Measurements from ENCODE around the gene MYOM3.

The MYOM3 gene

DNA sequence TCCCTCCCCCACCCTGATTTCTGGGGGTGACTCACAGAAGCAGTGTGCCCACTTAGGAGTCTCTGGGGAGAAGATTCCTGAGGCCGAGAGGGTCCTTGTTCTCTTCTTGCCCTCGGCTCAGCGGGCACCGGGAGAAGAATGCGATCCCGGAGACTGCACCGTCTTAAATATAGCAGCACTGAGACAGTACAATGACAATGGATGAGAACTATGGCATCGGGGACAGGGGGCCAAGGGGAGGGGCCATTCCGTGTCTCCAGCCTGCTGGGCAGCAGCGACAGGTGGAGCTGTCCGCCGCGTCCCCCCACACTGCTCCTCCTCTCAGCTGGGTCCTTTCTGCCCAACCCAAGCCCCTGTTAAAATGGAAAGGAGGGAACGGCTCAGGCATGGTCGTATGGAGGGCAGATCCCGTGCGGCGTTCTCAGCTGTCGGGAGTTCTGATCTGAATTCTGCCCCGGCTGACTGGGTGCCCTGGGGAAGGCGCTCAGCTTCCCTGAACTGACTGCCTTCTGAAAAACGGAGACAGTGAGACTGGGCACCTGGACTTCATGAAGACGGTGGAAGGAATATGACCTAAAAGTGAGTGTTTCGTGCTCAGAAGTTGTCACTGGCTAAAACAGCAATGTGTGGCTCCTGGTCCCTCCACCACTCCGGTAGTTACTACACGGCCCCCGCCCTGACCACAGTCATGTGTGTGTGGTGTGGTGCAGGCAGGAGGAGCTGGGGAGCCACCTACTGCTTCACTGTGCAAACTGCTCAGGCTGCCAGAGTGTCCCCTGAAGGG lies at the start of gene MYOM3:
TSS of gene MYOM3 (minus strand) at position 140 of the 784 bp plus-strand sequence. CDS start 3,499 bp downstream, outside the sequence.
- DNase-seq = peak; percentile 76

DNA sequence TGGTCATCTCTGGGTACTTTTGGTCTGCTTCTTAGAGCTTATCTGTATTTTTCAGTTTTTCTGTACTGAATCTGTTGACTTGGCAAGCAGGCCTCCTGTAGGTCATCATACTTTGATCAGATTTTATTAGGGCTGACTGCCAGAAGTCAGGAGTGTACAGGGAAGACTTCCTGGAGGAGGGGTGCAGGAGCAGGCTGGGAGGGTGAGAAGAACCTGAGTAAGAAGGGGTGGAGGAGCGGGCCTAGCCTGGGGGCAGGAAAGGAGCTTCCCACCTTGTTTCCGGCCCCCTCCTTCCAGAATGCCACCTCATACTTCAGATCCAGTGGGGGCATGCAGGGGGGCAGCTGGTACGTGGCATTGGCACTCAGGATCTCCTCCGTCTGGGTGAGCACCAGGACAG lies 49.3 kb upstream of the MYOM3 start:
- no peak for DNase-seq

DNA sequence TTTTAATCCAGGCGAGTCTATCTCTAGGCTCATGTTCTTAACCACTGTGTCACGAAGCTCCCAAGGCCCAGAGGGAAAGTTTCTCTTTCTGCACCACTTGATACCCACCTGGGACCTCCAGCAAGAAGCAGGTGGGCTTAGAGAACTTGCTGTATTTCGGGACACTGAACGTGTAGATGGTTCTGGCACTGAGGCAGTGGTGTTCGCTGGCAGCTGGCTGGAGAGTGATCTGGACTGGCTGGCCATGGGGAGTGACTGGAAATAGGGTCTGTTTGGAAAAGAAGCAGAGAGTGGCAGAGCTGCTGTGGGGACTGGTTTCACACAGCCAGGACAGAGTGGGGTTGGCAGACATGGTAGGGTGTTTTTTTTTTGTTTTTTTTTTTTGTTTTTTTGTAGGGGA lies 47.4 kb upstream of the MYOM3 start:
- no peak for DNase-seq

DNA sequence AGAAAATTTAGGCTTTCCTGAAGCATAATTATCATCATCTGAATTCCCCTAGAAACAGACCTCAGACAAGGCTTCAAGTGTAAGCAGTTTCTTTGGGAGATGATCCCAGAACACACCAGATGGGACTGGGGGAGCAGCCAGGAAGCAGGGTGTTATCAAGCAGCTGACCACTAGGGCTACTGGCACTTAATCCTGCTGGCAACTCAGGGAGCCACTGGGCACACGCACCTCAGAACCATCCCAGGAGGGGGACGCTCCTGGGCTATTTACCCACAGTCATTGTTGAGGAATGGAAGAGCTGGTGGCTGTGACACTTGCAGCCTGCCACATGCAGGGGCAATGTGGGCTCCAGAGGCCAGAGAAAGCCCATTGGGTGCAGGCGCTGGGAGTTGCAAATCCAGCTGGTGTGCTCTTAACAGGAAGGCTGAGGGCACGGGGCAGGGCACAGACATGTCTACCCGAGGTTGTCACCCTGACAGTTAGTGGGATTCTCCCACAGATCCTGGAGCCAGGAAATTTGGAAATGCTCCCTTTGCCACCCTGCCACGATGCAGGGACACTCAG lies 46.1 kb upstream of the MYOM3 start:
- no peak for DNase-seq

DNA sequence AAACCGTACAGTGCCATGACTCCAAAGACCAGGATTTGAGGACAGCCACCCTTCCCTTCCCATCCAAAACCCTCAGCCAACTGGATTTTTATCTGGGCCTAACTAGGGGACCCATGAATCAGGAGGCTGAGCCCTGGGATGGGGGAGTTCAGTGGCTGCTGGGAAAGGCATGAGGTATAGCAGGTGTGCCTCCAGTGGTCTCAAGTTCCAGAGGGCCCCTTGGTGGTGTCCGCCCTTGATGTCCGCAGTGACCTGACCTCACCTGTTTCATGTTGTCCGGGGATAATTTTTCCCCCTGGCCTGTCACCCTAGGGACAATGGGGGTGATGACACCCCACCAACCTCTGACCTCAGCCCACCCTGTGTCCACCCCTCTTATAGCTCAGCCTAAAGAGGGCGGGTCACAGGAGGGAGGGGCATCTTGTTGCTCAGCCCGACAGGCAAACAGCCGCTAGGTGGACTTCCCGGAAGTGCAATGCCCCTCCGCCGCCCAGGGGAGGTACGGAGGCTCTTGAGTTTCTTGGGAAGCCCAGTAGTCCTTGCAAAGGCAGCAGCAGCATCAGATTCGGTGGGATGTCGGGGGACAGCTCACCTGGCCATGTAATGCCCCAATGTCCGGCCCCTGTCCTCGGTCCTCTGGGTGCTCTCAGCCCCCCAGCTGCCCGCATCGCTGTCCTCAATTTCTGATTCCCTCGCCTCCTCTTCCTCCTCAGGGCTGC lies 44.8 kb upstream of the MYOM3 start:
- no peak for DNase-seq

DNA sequence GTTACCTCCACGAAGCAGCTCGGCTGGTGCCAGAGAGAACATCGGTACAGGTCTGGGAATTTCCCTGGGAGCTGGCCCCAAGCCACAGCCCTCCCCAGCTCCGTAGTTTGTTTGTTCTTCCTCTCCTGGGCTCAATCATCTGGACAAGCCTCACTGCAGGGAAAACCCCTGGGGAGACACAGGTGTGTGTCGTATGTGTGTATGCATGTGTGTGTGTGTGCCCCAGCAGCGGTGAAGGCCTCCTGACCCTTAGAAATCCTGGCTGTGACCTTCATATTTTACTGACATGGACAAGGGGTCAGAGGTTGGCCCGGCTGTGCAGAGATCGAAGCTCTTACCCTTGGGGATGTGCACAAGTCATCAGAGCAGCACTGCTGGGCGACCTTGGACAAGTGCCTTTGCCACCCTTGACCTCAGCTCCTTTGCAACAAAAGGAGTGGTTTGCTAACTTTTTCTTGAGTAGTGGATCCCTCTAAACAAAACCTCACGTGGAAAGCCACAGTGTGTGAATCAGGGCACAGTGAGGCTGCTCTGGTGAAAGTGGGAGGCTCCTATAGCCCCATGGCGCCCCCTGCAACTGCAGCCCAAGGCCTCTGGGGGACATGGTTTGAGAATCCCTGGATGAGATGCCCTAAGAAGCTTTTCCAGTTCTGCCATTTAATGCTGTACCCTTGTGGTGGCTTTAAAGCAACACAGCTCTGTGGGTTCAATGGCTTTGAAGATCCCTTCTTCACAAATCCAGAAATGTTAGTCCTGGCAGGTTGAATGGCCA lies 43.3 kb upstream of the MYOM3 start:
- DNase-seq = peak; percentile 89

DNA sequence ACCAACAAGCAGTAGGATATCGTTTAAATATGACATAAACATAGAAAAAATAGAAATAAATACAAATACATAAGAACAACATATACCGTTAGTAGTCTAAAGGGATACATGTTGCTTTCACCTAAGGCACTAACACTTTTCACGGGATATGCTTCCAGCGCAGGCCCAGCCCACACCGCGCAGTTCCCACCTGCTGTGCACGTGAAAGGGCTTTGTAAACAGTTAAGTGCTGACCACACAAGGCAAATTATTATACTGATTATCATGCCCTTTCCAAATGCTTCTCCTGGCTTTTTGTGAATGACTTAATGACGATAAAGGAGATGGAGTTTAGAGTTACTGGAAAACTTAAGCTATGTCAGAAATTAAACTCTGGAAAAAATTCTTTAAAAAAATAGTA lies 42.3 kb upstream of the MYOM3 start:
- peak; percentile 66 for DNase-seq

DNA sequence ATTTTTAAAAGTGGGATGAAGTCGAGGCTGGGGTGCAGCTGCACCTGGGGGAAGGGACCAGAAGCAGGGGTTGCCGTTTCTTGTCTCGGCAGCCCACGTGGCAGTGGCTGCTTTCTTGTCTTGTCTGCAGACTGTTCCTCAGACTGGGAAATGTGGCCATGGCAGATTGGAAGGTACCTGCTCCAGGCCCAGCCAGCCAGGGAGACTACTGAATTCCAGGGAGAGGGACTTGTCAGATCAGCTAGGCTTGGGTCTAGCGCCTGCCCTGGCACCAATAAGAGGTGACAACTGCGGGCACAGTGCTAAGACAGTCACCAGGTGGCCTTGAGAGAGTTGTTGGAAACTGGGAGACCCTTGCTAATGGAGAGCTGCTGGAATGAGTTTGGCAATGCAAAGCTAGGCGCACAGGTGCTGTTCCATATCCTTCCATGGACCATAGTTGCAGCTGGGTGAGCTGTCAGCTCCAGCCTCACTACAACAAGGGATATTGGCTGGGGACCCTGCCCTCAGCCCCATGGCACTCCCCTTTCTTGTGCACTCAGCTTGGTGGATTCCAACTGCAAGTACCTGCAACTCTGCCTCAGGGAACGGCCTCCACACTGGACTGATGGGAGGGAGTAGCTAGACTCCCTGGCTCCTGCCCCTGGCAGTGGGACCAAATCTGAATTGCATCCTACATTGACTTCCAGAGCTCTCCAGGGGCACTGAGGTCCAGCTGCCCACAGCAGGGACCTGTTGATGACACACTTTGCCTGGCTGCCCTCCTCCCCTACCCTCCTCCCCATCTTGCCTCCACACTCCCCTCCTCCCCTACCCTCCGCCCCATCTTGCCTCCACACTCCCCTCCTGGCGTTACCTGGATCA lies 40.9 kb upstream of the MYOM3 start:
- peak; percentile 24 for DNase-seq

DNA sequence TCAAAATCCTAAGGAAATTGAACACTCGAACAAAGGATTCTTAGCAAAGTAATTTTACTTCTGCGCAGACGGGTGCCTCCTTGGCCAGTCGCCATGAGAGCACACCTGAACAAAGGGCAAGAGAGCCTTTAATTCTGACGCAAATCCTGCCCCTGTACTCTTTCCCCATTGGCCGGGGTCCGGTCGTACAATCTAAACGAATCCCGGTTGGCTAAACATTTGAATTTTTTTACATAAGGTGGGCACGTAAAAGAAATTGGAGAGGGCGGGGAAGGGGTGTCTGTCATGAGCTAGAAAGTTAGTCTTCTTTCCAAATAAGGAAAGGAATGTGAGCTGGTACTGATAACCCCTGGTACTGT lies 39.2 kb upstream of the MYOM3 start:
- DNase-seq = peak; percentile 99

DNA sequence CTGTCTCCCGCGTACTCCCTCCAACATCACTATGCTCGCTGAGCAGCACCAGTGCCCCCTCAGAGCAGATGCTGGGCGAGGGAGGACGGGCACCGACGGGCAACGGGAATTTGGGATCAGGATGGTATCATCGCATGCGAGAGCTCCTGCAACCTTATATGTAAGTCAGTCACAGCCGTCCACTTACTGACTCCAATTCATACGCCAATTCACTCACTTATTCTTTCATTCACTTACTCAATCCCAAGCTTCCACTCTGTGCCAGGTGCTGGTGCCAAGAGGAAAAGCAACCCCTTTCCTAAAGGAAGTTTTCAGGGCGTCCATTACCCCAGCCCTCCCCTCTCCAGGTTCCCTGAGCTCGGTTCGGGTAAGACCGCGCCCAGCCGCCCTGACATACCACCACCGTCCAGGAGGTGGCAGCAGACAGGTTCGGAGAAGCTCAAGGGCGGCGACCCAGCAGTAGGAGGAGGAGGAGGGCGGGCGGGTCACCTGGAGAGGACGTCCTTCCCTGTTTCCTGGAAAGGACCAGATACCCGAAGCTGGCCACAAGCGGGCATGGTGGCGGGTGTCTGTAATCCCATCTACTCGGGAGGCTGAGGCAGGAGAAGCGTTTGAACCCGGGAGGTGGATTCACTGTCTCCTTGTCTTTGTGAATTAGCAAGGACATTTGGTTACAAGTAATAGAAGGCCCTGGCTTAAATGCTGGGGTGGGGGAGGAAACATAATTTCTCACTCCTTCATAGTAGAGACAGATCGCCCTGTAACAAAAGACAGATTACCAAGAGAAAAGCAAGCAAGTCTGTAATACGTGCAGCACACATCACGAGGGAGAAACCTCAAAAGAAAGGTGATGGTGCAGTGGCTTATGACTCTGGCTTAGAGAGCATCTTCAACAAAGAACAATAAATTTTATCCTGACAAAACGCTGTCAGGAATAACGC lies 38.6 kb upstream of the MYOM3 start:
- DNase-seq = peak; percentile 94

DNA sequence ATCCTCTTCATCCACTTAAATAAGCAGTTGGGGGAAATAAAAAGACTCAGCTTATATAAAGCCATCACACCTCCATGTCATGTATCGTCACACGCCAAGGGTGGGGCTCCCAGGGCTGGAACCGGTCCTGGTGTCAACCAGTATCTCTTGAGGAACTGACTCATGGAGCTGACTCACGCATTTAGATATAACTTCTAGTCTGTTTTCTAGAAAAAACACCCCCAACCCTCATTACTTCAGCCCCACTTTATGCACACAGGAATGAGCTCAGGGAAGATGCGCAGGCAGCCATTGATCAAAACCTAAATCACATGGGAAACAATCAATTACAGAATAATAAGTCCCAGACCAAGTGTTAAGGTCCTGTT lies 37.9 kb upstream of the MYOM3 start:
- no peak for DNase-seq

DNA sequence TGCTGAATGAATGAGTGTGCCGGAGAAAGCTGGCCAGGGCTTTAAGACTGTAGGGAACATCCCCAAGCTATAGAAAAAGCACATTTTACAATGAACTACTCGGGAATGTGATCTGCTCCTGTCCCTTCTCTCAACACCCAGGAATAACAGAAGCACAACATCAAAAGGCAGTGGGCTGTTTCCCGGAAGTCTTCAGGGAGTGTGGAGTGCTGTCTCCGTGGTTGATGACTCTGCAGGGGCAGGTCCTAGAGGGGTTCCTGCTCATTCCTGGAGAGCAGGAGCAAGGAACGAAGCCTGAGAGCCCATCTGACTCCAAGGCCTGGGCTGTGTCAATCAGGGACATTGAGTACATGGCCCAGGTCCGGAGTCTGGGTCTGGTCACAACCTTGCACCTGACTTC lies 35.9 kb upstream of the MYOM3 start:
- no peak for DNase-seq

DNA sequence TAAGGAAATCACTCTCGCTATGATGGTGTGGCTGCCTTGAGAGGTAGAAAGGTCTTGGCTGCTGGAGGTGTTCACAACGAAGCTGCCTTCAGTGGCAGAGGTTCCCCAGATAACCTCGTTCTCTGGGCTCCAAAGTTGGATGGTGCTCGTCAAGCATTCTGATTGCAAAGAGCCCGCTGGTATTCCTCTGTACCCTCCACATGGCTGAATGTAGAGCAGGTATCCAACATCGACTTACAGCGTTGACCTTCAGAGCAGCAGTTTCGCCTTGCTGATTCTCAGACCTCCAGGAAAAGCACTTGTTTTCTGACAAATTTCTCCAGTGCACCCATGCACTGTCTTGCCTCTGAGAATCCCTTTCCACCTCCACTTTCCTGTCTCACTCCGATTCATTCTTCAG lies 35.3 kb upstream of the MYOM3 start:
- DNase-seq = no peak

DNA sequence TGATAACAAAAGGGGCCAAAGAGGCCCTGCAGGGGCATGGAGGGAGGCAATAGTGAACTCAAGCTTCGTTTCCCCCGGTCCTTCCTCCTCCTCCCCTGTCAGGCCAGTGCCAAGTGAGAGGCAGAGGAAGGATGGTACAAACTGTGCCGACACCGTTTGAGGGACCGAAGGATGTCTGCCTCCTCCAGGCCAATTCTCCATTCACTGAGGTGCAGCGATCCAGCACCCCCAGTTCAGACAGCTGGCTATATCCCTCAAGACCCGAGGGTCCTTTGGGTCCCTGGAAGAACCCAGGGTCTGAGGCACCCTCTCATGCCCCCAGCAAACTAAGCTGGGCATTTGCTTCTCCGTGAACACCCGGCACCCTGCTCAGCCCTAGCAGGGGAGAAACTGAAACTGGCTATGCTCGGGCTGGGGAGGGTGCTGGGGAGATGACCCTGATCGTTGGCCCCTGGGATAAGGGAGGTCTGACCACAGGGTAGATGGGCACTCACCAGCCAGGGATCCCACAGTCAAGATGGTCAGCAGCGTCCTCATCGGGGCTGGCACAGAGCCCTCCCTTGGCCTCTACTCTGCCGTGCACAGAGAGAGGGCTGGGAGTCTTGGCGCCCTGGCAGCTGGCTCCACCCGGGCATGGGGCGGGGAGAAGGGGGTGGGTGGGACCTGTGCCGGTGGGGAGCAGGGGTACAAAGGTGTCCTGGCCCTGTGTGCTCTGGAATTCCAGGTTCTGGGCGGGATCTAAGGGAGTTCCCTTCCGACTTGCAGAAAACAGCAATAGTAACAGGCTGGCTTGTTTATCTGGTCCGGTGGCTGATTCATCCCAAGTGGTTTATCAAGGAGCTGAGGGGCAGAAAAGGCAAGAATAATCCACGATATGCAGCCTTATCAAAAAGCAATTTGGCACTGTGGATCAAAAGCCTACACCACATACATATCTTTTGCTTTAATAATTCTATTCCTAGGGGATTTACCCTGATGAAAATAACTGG lies 30.9 kb upstream of the MYOM3 start, which contains the start of gene IL22RA1:
TSS of gene IL22RA1 (minus strand) at position 595 of the 989 bp plus-strand sequence. CDS start at position 537, 58 bp downstream.
- peak; percentile 45 for DNase-seq

DNA sequence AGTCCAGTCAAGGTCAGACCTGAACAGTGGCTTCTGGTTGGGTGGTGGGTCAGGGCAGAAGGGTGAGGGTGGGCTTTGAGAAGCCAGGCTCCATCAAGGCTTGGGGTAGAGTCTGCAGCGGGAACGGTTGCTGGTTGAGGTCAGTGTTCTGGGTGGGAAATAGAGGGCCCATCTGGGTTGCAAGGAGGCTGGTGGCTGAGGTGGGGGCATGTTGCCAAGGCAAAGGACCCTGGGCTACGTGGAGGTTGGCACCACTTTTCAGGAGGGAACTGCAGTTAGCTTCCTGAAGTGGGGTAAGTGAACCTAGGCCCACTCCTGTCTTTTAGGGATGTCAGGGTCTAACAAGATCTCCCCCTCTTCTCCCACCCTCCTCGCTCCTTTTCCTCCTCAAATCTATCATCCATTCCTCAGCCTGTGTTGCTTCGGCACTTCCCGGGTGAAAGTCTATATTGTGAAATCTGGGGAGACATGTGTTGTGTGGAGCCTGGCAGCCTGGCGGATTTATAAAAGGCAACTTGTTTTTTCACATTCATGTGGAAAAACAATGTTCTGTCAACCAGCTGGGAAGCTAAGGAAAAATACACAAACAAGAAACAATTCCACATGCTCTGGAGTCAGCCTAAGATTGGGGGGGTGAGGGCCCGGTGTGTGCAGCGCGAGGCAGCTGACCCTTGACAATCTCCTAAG lies 29.5 kb upstream of the MYOM3 start:
- no peak for DNase-seq

DNA sequence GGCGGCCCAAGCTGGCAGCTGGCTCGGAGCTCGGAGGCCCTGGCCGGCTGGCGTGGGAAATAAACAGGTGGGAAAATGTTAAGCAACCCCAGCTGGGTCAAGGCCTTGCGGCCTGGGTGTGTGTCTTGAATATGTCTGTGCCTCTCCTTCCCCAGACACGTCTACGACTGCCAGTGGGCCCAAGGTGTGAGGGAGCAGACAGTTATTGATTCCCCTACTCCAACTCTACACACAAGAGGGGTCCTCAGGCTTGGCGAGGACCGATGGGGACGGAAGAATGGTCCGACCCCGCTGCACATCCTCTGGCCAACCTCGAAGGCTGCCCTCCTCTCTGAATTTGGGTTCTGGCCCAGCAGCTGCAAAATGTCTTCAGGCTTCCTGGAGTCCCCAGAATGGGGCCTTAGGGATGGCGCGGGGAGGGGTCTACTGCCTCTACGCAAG lies 28.8 kb upstream of the MYOM3 start:
- DNase-seq = no peak

DNA sequence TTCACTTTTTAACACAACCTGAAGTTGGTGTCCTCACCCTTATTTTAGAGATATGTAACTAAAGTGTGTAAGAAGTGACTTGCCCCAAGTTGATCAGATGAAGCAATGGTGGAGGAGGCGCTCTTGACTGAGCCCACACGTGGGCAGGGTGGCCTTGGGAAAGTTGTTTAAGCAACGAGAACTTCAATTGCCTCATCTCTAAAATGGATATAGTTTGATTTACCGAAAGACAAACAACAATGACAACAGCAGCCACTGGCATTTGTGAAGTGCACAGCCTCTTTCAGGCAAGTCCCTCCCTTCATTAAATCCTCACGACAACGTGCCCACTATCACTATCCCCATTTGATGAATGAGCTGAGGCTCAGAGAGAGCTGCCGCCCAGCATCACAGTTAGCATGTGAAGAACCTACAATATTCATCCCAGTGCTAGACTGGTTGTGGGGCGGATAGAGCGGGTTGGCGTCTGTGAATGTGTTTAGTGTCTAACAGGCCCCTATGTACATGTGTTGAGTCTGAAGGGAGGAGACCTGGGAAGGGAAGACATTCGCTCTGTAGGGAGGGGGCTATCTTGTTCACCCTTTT lies 28.0 kb upstream of the MYOM3 start:
- no peak for DNase-seq

DNA sequence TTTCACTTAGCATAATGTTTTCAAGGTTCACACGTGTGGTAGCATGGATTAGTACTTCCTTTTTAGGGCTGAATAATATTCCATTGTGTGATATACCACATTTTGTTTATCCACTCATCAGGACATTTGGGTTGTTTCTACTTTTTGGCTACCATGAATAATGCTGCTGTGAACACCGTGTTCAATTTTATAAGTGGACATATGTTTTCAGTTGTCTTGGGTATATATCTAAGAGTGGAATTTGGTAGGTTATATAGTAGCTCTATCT lies 27.2 kb upstream of the MYOM3 start:
- DNase-seq = no peak

Measured in DMS79 treated with DMSO at 0.1 percent for 48 hours (cell line).